ENCODE results near the gene RNF11.

The RNF11 gene

GRCh38 chr1:51298322-51298705, 62.2 kb downstream of the RNF11 start:
- no peak for DNase-seq

- no peak for DNase-seq
These were observed 63.3 kb downstream of the RNF11 start for GRCh38 chr1:51299185-51299885.

DNA sequence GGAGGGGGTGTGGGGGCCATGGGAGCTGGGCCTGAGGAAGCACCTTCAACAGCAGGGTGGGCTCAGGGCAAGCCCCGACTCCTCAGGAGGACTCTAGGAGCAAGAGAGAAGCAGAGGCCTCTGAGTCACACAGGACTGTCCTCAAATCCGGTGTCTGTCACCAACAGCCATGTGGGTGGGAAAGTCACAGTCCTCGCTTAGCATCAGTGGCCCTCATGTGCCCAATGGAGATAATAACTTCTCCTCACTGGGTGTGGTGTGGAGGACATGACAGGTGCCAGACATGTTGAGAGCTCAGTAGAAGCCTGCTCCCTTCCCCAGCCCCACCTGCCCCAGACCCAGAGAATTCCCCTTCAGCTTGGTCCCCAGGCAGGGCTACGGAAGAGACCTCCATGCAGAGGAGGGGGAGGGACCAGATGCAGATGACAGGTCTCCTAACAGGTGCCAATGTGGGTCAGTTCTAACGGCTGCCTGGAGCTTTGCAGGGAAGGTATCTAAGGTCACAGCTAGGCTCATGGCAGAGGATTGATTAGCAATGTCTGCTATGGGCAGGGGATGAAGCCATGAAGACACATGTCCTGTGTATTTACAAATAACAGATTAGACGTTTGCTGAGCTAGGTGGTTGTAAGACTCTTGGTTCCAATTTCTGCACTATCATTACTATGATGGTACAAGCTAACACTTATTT, 64.1 kb downstream of the RNF11 start:
- DNase-seq = no peak

DNA sequence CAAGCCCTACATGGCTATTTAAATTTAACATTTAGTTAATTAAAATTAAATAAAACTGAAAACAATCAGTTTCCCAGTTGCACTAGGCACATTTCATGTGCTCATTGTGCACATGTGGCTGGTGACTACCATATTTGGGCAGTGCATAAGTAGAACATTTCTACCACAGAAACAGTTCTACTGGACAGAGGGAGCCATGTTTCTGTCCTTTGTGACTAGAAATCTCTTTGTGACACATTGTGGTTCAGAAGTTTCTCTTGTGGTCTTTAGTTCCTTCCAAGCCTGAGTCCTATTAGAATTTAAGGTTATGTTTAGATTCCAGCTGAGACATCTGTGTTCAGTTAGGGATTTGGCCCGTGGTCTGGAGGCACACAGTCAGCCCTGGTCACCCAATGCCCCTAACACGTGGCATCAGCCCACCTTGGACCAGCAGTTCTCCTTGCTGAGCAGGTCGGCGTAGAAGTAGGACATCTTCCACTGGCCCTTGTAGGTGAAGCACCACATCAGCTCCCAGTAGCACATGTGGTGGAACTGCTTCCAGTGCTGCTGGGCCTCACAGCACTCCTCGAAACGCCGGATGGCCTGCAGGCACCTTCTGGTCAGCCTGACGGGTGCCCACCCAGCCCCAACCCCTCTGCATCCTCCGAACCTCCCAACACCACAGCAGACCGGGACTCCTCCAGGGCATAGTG, 65.2 kb downstream of the RNF11 start:
- DNase-seq = no peak

DNA sequence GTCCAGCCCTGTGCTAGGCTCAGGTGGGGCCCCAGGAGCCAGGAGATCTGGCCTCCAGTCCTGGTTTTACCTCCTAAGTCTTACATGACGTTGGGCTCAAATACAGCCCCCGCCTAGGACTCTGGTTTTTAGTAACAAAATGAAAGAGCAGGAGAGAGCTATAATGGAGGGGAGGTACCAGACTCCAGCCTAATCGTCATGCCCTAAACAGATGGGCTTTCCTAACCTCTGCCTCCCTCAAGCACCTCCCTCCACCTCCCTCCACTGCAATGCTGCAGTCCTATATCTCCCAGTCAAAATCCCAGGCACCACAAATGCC, 65.7 kb downstream of the RNF11 start:
- no peak for DNase-seq

GRCh38 chr1:51302270-51302669, 66.2 kb downstream of the RNF11 start:
- no peak for DNase-seq

GRCh38 chr1:51302746-51303145, 66.7 kb downstream of the RNF11 start:
- DNase-seq = no peak

GRCh38 chr1:51303315-51303714, 67.2 kb downstream of the RNF11 start:
- DNase-seq = no peak

GRCh38 chr1:51303751-51304251, 67.7 kb downstream of the RNF11 start:
- DNase-seq = no peak

GRCh38 chr1:51304360-51304759, 68.3 kb downstream of the RNF11 start:
- DNase-seq = no peak

- no peak for DNase-seq
These were observed 69.3 kb downstream of the RNF11 start for GRCh38 chr1:51305371-51305823.

GRCh38 chr1:51306950-51307349, 70.9 kb downstream of the RNF11 start:
- no peak for DNase-seq

- DNase-seq = no peak
These were observed 72.6 kb downstream of the RNF11 start for GRCh38 chr1:51308636-51309035.

DNA sequence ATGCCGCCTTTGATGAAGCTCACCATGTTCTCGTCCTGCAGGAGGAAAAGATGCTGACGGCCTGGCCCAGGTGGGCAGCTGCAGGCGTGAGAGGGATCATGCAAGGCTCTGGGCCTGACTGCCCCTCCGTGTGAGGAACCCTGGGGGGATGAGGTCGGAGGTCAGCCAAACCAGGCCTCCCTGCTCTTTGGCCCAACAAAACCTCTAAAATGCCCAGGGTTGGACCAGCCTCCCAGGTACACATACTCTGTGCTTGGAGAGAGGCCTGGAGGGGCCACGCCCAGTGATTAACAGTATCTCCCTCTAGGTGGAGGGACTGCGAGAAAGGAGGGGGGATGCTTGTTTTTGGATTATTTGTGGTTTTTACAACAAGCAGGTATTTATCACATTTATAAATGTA, 73.2 kb downstream of the RNF11 start:
- no peak for DNase-seq

DNA sequence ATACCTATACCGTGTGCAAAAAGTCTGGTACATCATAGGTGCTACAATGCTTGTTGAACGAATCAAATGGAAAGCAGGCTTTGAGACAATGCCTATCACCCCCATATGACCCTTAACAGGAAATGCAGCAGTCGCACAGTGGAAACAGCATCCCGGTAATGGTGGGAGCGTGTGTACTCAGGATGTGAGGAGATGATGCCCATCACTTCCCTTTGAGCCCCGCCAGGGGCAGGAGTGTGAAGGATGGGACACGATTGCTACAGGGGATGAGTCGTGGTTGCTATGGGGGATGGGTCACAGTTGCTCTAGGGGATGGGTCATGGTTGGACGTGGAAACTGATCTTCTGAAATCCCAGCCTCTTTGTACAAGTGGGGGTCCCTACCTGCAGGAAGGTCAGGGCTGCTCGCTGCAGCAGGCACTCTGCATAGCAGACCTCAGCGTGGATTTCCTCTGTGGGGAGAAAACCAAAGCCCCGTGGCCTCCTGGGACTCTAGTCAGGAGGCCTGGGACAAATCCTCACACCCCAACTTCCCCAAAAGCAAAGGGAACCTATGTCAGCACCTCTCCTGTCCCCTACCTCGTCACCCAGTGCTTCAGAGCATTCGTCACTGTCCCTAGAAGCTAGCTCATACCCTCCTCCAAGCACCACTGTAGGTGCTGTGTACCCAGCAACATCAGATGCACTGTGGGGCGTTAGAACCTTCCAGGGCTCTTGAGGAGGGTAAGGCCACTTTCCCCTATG, 75.0 kb downstream of the RNF11 start:
- DNase-seq = no peak

DNA sequence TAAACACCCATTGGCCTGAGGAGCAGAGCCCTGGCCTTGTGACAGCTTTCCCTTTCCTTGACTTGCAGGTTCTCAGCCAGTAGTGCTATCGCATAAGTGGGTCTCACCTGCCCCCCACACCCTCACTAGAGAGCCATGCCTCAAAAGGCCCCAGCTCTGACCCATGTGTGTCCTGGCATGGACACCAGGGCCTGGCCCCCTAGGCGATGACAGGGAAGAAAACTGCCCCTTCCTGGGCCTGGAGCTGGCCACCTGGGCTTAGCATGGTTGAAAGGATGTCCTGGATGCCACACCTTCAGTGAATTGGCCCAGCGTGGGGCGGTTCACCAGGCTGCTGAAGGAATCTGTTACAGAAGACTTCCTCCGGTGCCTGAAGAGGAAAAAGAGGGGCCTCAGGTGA, 75.8 kb downstream of the RNF11 start:
- no peak for DNase-seq

- DNase-seq = no peak
These were observed 76.6 kb downstream of the RNF11 start for GRCh38 chr1:51312718-51313117.

DNA sequence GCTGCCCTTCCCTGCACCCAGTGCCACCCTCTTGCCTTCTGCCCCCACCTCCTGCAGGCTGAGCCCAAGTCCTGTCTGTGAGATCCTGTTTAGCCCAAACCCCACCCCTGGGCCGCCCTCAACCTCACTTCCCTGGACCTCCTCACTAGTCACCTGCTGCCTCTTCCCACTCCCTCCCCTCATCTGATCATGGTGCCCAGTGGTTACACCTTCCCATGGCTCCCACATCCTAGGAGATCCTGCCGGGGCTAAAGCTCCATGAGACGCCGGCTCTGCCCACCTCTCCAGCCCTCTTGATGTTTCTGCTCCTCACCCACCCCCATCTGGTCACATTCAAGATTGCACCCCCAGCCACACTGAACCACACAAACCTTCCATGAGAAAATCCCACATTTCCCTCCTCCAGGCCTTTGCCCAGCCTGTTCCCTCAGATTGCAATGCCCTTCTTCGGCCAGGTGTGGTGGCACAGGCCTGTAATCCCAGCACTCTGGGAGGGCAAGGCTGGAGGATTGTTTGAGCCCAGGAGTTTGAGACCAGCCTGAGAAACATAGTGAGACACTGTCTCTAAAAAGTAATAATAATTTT, 77.3 kb downstream of the RNF11 start:
- DNase-seq = no peak

DNA sequence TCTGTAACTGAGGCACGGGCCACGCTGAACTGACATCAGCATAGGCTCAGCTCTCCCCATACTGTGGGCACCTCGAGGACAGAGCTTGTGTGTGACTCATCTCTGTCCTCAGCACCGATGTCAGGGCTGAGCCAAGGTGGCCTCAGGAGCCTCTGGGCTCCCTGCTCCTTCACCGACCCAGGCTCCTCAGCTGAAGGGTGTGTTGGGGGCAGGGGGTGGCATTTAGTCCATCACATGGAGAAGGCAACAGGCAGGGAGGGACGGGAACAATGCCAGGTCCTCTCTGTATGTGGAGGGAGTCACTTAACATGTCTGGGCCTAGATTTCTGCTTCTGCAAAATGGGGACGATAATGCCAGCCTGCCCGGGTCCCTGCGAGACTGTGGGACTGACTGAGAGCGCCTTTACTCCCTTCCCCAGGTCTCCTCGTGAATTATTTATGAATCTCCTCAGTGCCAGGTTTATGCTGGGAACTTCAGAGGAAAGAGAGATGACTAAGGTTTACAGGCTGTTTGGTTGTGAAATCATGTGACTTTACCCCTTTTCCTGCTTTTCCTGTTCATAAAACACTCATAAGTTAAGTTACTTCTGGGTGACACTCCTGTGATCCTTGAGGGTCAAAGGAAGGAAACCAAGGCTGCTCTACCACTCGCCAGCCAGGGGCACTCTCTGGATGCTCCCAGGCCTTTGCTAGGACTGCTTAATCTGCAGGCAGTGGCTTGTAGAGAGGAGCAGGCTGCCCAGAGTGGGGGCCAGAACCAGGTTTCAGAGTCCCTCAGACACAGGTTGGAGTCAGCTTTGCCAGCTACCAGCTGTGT, 78.1 kb downstream of the RNF11 start:
- DNase-seq = no peak

GRCh38 chr1:51314974-51315373, 78.9 kb downstream of the RNF11 start:
- DNase-seq = no peak

DNA sequence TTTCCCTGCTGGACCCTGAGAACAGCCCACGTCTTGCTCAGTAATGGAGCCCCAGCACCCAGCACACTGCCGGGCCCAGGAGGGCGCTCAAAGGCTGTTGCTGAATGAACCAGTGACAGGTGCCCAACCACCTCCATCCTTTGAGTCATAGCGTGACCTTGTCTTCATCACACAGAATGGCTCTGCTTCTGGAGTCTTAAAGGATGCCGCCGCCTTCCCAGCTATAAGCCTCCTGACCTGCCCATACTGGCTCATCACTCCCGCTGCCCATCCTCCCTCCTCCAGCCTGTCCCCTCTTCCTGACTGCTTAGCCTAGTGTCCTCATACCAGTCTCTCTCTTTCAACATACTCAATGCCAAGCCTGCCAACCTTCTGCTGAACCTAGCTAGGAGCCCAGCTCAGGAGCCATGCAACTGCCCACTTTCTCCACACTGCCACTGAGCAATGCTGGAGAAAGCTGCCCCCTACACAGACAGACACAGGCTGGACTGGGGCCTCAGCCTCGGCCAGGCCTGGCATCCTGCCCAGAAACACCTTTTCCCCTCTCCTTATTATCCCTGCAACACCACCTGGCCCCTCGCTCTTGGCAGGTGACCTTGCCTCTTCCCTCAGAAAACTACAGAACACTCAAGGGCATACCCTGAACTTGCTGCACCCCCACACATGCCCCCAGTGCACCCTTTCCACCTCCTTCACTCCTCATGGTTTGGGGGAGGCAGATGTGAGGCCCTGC, 80.2 kb downstream of the RNF11 start:
- DNase-seq = no peak

DNA sequence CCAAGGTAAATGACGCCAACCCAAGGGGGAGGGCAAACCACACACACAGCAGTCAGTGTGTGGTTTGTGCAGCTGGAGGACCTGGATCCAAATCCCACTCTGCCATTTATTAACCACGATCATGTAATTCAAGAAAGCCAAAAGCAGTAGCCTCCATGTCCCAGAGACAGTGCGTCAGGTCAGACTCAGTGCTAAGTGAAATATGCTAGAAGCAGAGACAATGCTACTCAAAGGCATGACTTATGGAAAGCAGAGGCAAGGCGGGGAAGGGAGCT, 80.7 kb downstream of the RNF11 start:
- no peak for DNase-seq
